HepG2 (cell line): ENCODE results near the gene ARHGAP15.

ENCODE experiments used
- GABPA ChIP-seq, 2 experiments: IDR thresholded peaks; 2 replicates each; pipeline ENCODE4 v1.6.1; 2011 to 2016; ENCODE audit warnings: low read depth in 2 of 2, low read length in 1 of 2, missing biosample characterization in 1 of 2, missing genetic modification characterization in 1 of 2
- KAT2B ChIP-seq: fragments of 150-350 bp; IDR thresholded peaks from 2 replicates; pipeline ENCODE4 v1.6.1; 2014; ENCODE audit warnings: low read depth, low read length, borderline replicate concordance
- POLR2AphosphoS5 ChIP-seq: IDR thresholded peaks from 2 replicates; pipeline ENCODE4 v1.6.1; 2012; ENCODE audit warnings: low read depth, low read length
- SATB2 ChIP-seq: sonication (generic); formaldehyde crosslinking; IDR thresholded peaks from 2 replicates; pipeline ENCODE4 v1.5.0; 2020; ENCODE audit warnings: missing genetic modification reagents
- SNAPC4 ChIP-seq: sonication (generic); formaldehyde crosslinking; IDR thresholded peaks from 2 replicates; pipeline ENCODE4 v1.4.0; 2020; ENCODE audit warnings: mild to moderate bottlenecking, missing genetic modification reagents
- TF ChIP-seq, protein P1 (sequence below): sonication (generic); formaldehyde crosslinking; IDR thresholded peaks from 2 replicates; pipeline ENCODE4 v1.4.0; 2020; ENCODE audit warnings: missing genetic modification reagents
- TF ChIP-seq, protein P2 (sequence below): sonication (generic); formaldehyde crosslinking; IDR thresholded peaks from 2 replicates; pipeline ENCODE4 v1.4.0; 2020; ENCODE audit warnings: missing genetic modification reagents, borderline replicate concordance

- TF ChIP-seq KAT2B: no peak
- TF ChIP-seq, protein P1, sequence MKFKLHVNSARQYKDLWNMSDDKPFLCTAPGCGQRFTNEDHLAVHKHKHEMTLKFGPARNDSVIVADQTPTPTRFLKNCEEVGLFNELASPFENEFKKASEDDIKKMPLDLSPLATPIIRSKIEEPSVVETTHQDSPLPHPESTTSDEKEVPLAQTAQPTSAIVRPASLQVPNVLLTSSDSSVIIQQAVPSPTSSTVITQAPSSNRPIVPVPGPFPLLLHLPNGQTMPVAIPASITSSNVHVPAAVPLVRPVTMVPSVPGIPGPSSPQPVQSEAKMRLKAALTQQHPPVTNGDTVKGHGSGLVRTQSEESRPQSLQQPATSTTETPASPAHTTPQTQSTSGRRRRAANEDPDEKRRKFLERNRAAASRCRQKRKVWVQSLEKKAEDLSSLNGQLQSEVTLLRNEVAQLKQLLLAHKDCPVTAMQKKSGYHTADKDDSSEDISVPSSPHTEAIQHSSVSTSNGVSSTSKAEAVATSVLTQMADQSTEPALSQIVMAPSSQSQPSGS: no peak
- TF ChIP-seq, protein P2, sequence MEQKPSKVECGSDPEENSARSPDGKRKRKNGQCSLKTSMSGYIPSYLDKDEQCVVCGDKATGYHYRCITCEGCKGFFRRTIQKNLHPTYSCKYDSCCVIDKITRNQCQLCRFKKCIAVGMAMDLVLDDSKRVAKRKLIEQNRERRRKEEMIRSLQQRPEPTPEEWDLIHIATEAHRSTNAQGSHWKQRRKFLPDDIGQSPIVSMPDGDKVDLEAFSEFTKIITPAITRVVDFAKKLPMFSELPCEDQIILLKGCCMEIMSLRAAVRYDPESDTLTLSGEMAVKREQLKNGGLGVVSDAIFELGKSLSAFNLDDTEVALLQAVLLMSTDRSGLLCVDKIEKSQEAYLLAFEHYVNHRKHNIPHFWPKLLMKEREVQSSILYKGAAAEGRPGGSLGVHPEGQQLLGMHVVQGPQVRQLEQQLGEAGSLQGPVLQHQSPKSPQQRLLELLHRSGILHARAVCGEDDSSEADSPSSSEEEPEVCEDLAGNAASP (CRISPR knock-in tag): no peak
- no peak for TF ChIP-seq GABPA (IDR thresholded peaks at IDR 0.05; ENCODE audit: low read depth, low read length)
- no peak for TF ChIP-seq GABPA (CRISPR knock-in tag; IDR thresholded peaks at IDR 0.05; ENCODE audit: low read depth)
- no peak for TF ChIP-seq SATB2 (CRISPR knock-in tag)
- TF ChIP-seq POLR2AphosphoS5: no peak
- no peak for TF ChIP-seq SNAPC4
These were observed 29.6 kb downstream of the ARHGAP15 start for GRCh38 chr2:143158551-143159485.
